GM21381 (cell line): ENCODE measurements around the gene POLD4.

ENCODE experiments used
- ATAC-seq: cut with Tn5 transposase; IDR thresholded peaks from one replicate; pipeline ENCODE4 v1.9.1; 2021; ENCODE audit warnings: mild to moderate bottlenecking, moderate library complexity; ENCODE audit not compliant: unreplicated experiment

The POLD4 gene

GRCh38 chr11:67317888-67318555 is 35.3 kb downstream of the POLD4 start:
- peak; percentile 9 for ATAC-seq

- ATAC-seq: peak; percentile 80
Measured at GRCh38 chr11:67317205-67317887, 36.0 kb downstream of the POLD4 start.

GRCh38 chr11:67316882-67317204 is 36.5 kb downstream of the POLD4 start:
- ATAC-seq: no peak

GRCh38 chr11:67315325-67315909 is 37.9 kb downstream of the POLD4 start:
- no peak for ATAC-seq

- ATAC-seq: no peak
Measured at GRCh38 chr11:67314218-67314617, 39.1 kb downstream of the POLD4 start.

- ATAC-seq: no peak
Measured at GRCh38 chr11:67313125-67313890, 40.0 kb downstream of the POLD4 start.

GRCh38 chr11:67312187-67313021 is 40.9 kb downstream of the POLD4 start:
- no peak for ATAC-seq

GRCh38 chr11:67311556-67312082 is 41.7 kb downstream of the POLD4 start:
- no peak for ATAC-seq

GRCh38 chr11:67311051-67311555 is 42.2 kb downstream of the POLD4 start:
- ATAC-seq: no peak

- no peak for ATAC-seq
Measured at GRCh38 chr11:67310246-67311050, 42.9 kb downstream of the POLD4 start.

- no peak for ATAC-seq
Measured at GRCh38 chr11:67309661-67310061, 43.7 kb downstream of the POLD4 start.

GRCh38 chr11:67309166-67309565 is 44.2 kb downstream of the POLD4 start:
- no peak for ATAC-seq

GRCh38 chr11:67308031-67308866 is 45.1 kb downstream of the POLD4 start:
- ATAC-seq: no peak

GRCh38 chr11:67307545-67308001 is 45.8 kb downstream of the POLD4 start:
- no peak for ATAC-seq

GRCh38 chr11:67306769-67307544 is 46.4 kb downstream of the POLD4 start:
- ATAC-seq: no peak

- no peak for ATAC-seq
Measured at GRCh38 chr11:67304511-67305113, 48.7 kb downstream of the POLD4 start.

- ATAC-seq: no peak
Measured at GRCh38 chr11:67303835-67304411, 49.4 kb downstream of the POLD4 start.
